Osteoblast (primary cell): ENCODE results near the gene XRCC3. TPM values are rescaled to one million over a fixed set of nuclear protein-coding genes. Genes with fewer than 3 reads are reported as not detected.

Experiments used
- DNase-seq: peaks from one replicate; pipeline ENCODE4 v3.0.0; 2011; ENCODE audit warnings: low spot score, mixed read lengths; ENCODE audit not compliant: insufficient read length; ENCODE audit errors: missing footprints
- H2AFZ ChIP-seq: 2 replicates; pipeline ENCODE4 v1.6.0; 2011; ENCODE audit warnings: mild to moderate bottlenecking, low read length
- H3K27ac ChIP-seq: 2 replicates; pipeline ENCODE4 v1.5.1; 2011; ENCODE audit warnings: mild to moderate bottlenecking, low read depth, low read length, moderate library complexity
- H3K27me3 ChIP-seq: 2 replicates; pipeline ENCODE4 v1.6.0; 2012; ENCODE audit warnings: mild to moderate bottlenecking, control low read depth, inconsistent platforms, low read length, moderate library complexity; ENCODE audit not compliant: insufficient read depth
- H3K36me3 ChIP-seq: 2 replicates; pipeline ENCODE4 v1.5.1; 2011; ENCODE audit warnings: mild to moderate bottlenecking, low read length, control low read depth, moderate library complexity; ENCODE audit not compliant: insufficient read depth
- H3K4me1 ChIP-seq: 2 replicates; pipeline ENCODE4 v1.5.1; 2011; ENCODE audit warnings: mild to moderate bottlenecking, low read length, control low read depth, moderate library complexity; ENCODE audit not compliant: insufficient read depth
- H3K4me2 ChIP-seq: 2 replicates; pipeline ENCODE4 v1.6.0; 2011; ENCODE audit warnings: mild to moderate bottlenecking, low read length; ENCODE audit not compliant: insufficient read depth
- H3K4me3 ChIP-seq: fragments of 200-600 bp; sonication (generic); 3 replicates; pipeline ENCODE4 v1.5.1; 2012; ENCODE audit warnings: mild to moderate bottlenecking, low read length, inconsistent platforms; ENCODE audit not compliant: insufficient read depth
- H3K79me2 ChIP-seq: 2 replicates; pipeline ENCODE4 v1.6.0; 2012; ENCODE audit warnings: mild to moderate bottlenecking, low read length, control low read depth, inconsistent platforms; ENCODE audit not compliant: insufficient read depth
- H3K9me3 ChIP-seq: 2 replicates; pipeline ENCODE4 v1.5.1; 2011; ENCODE audit warnings: low read depth, low read length, control low read depth
- H4K20me1 ChIP-seq: 2 replicates; pipeline ENCODE4 v1.6.0; 2012; ENCODE audit warnings: mild to moderate bottlenecking, low read length, control low read depth; ENCODE audit not compliant: insufficient read depth
- total RNA-seq: library from RNA; depleted of rRNA; stranded (reverse); fragments of >200 nt; gene quantifications from 2 replicates; pipeline ENCODE4 v1.2.3, GENCODE V29; 2012
- TF ChIP-seq, protein P1 (sequence below): IDR thresholded peaks from 2 replicates; pipeline ENCODE4 v1.5.1; 2011; ENCODE audit warnings: mild to moderate bottlenecking, low read depth, low read length, moderate library complexity; ENCODE audit errors: extremely low read depth

XRCC3 gene
- total RNA-seq, 1 donor = 4.3 TPM

DNA sequence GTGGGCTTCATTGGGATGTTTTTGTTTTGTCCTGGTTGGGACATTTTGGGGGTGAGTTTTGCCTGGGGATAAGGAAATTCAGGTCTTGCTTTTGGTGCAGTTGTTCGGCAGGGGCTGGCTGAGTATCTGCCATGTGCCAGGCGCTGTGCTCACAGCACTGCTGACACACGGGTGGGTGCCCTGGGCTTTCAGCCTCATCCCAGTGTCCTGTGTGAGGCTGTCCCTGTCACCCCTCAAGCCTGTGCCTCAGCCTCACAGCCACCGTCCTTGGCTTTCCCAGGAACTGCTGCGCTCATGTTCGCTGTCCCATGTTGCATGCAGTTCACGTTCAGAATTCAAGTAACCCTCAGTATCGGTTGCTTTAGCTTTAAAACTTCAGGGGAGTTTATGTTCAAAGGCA is 24.9 kb downstream of the XRCC3 start:
- DNase-seq = peak; percentile 37
- no peak overlapping the region for H2AFZ ChIP-seq
- H3K79me2 ChIP-seq = peaks cover 84% of the 10 kb centered on the region
- no peak overlapping the region for H3K4me3 ChIP-seq
- H3K36me3 ChIP-seq = peaks cover 78% of the 10 kb centered on the region
- no peaks in the 10 kb centered on the region for H3K27me3 ChIP-seq
- TF ChIP-seq, protein P1, sequence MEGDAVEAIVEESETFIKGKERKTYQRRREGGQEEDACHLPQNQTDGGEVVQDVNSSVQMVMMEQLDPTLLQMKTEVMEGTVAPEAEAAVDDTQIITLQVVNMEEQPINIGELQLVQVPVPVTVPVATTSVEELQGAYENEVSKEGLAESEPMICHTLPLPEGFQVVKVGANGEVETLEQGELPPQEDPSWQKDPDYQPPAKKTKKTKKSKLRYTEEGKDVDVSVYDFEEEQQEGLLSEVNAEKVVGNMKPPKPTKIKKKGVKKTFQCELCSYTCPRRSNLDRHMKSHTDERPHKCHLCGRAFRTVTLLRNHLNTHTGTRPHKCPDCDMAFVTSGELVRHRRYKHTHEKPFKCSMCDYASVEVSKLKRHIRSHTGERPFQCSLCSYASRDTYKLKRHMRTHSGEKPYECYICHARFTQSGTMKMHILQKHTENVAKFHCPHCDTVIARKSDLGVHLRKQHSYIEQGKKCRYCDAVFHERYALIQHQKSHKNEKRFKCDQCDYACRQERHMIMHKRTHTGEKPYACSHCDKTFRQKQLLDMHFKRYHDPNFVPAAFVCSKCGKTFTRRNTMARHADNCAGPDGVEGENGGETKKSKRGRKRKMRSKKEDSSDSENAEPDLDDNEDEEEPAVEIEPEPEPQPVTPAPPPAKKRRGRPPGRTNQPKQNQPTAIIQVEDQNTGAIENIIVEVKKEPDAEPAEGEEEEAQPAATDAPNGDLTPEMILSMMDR = no peak
- H4K20me1 ChIP-seq = peaks cover 15% of the 10 kb centered on the region
- no peaks in the 10 kb centered on the region for H3K9me3 ChIP-seq
- H3K27ac ChIP-seq = peak overlapping the region; percentile 61
- peaks cover 14% of the 10 kb centered on the region for H3K4me1 ChIP-seq
- no peak overlapping the region for H3K4me2 ChIP-seq

DNA sequence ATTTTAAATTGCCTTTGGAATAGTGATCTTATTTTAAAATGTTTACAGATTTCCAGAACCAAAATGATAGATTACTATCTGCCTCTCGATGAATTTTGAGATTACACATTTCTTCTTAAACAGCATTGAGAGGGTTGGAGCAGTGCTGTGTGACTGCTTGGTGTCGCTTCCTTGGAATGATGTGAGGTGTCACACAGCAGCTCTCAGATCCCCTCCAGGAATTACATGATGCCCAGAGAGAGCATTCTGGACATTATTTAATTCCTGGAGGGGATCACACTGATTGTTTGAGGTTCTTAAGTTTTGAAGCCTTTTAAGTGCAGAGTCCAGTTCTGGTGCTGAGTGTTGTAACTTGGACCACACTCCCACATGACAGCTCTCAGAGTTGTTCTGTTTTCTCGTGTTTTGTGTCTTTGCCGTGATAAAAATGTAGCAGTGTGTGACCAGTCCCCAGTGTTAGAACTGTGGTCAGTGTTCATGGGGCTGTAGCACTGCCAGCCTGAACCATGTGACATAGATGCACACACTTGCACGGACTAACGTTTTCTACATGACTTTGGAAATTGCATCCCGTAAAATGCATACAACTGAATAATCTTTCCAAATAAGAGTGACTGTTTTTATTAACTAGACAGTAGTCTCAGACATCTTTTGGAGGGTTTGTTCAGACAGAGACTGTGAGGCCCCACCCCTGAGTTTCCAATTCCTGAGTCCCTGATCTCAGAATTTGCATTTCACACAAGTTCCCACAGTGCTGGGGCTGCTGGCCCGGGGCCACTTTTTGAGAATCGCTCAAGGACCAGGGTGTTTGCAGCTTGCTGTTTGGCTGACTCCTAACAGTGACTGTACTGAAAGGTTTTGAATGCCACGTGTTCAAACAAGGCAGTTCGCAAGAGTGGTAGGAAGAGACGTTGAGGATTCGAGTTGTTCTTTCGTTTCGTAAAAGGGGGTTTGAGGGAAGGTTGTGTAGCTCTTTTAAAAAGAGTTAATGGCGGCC is 26.0 kb downstream of the XRCC3 start:
- H3K27me3 ChIP-seq = no peaks in the 10 kb centered on the region
- H3K9me3 ChIP-seq = no peaks in the 10 kb centered on the region
- peaks cover 14% of the 10 kb centered on the region for H3K4me1 ChIP-seq
- peaks cover 17% of the 10 kb centered on the region for H4K20me1 ChIP-seq
- TF ChIP-seq, protein P1 = no peak
- H2AFZ ChIP-seq = no peak overlapping the region
- peaks cover 87% of the 10 kb centered on the region for H3K79me2 ChIP-seq
- peak overlapping the region; percentile 50 for H3K4me2 ChIP-seq
- peaks cover 81% of the 10 kb centered on the region for H3K36me3 ChIP-seq
- H3K4me3 ChIP-seq = no peak overlapping the region
- DNase-seq = peak; percentile 94
- H3K27ac ChIP-seq = peak overlapping the region; percentile 61

DNA sequence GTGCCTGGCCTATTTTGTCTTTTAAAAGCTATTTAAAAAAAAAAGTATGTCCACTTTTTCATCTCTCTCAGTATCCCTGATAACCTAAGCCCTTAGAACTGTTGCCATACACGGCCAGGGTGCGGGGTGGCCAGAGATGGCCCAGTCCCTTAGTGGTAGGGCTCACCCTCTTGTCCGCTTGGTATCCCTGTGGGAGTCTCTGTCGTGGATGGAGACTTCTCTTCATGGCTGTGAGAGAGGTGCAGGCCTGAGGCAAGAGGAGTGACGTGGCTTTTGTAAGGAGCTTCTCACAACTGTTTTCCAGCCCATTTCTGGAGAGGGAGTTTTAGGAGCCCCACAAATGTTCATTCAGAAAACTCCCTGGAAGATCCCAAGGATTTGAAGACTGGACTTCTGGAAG is 26.8 kb downstream of the XRCC3 start:
- no peak overlapping the region for H3K4me2 ChIP-seq
- peak; percentile 61 for DNase-seq
- peaks cover 81% of the 10 kb centered on the region for H3K36me3 ChIP-seq
- peaks cover 20% of the 10 kb centered on the region for H4K20me1 ChIP-seq
- H3K79me2 ChIP-seq = peaks cover 86% of the 10 kb centered on the region
- peaks cover 14% of the 10 kb centered on the region for H3K4me1 ChIP-seq
- no peaks in the 10 kb centered on the region for H3K9me3 ChIP-seq
- H2AFZ ChIP-seq = no peak overlapping the region
- H3K27ac ChIP-seq = peak overlapping the region; percentile 61
- H3K27me3 ChIP-seq = no peaks in the 10 kb centered on the region
- TF ChIP-seq, protein P1 = no peak
- no peak overlapping the region for H3K4me3 ChIP-seq

DNA sequence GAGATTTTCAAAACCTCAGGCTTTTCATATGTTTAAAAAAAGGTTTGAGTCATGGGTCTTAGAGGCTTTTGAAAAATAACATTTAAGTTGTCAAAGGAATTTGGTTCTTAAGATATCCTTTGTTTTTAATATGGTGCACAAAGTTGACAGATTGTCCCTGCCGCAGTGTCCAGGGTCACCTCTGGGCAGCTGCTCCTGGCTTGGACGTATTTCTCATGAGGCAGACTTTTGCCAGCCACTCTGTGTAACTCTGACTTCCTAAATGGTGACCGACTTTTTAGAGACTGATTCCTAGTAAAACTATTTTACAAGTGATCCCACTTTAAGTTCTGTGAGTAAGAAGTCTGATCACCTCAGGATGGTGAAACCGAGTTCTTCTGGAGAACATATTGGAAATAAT is 27.5 kb downstream of the XRCC3 start:
- H3K4me2 ChIP-seq = no peak overlapping the region
- peaks cover 81% of the 10 kb centered on the region for H3K36me3 ChIP-seq
- TF ChIP-seq, protein P1 = no peak
- H3K79me2 ChIP-seq = peaks cover 86% of the 10 kb centered on the region
- no peaks in the 10 kb centered on the region for H3K9me3 ChIP-seq
- H3K27ac ChIP-seq = peak overlapping the region; percentile 54
- H3K27me3 ChIP-seq = no peaks in the 10 kb centered on the region
- peaks cover 20% of the 10 kb centered on the region for H4K20me1 ChIP-seq
- peaks cover 14% of the 10 kb centered on the region for H3K4me1 ChIP-seq
- no peak overlapping the region for H3K4me3 ChIP-seq
- no peak overlapping the region for H2AFZ ChIP-seq
- no peak for DNase-seq
